HCT116 (cell line): Measurements from ENCODE around the gene EYA3. TPM values are rescaled to one million over a fixed set of nuclear protein-coding genes. Genes with fewer than 3 reads are reported as not detected.

Source experiments
- ATAC-seq: fragments of 200-7000 bp; cut with Tn5 transposase; 2 replicates; pipeline ENCODE4 v1.9.1; 2020; ENCODE audit warnings: mild to moderate bottlenecking, moderate library complexity
- BruUV-seq: library from RNA; stranded (reverse); fragments of 400-500 nt; replicated peaks from 2 replicates; lab custom pipeline; 2021; lab: Mats Ljungman, UMichigan
- CTCF ChIA-PET: fragments of 300-600 bp; sonication (Branson Sonifier 250); formaldehyde crosslinking; loops from one replicate; lab custom pipeline; 2021; ENCODE audit warnings: antibody characterized with exemption; lab: Charles Lee
- POLR2A ChIA-PET: fragments of 300-600, 350-600 bp; sonication (Branson Sonifier 250); formaldehyde crosslinking; loops from one replicate; lab custom pipeline; 2021; ENCODE audit warnings: antibody characterized with exemption; lab: Charles Lee
- RAD21 ChIA-PET, 2 experiments: fragments of 300-600 bp; sonication (Branson Sonifier 250); formaldehyde crosslinking; loops; one replicate each; lab custom pipeline; 2023; ENCODE audit warnings: low total read pairs in 2 of 2; ENCODE audit not compliant: uncharacterized antibody in 2 of 2, unreplicated experiment in 2 of 2, low non-redundant PET in 1 of 2; lab: Charles Lee
- DNase-seq: peaks from one replicate; pipeline ENCODE4 v3.0.0-alpha.2; 2010; ENCODE audit warnings: low read depth, low spot score
- H2AFZ ChIP-seq: fragments of 200-600 bp; shearing (Covaris generic), sonication (generic); 2 replicates; pipeline ENCODE4 v1.6.1; 2017; ENCODE audit warnings: low read depth, mixed run types, mixed read lengths, antibody characterized with exemption, low read length; ENCODE audit not compliant: poor library complexity, severe bottlenecking
- H3K27ac ChIP-seq: 2 replicates; pipeline ENCODE4 v1.5.1; 2012; ENCODE audit warnings: low read depth, low read length
- H3K27me3 ChIP-seq: fragments of 200-600 bp; sonication (generic); 2 replicates; pipeline ENCODE4 v1.6.1; 2016; ENCODE audit warnings: mixed run types, low read length, mixed read lengths; ENCODE audit not compliant: insufficient read depth
- H3K36me3 ChIP-seq, 2 experiments: fragments of 200-500 bp in 1 of 2; fragments of 200-600 bp in 1 of 2; sonication (Bioruptor generic) in 1 of 2; sonication (generic) in 1 of 2; 2 replicates each; pipeline versions ENCODE4 v1.5.1 to v1.6.1; 2014 to 2016; ENCODE audit warnings: low read length in 2 of 2, inconsistent platforms in 1 of 2, mixed read lengths in 1 of 2, mixed run types in 1 of 2; ENCODE audit not compliant: insufficient read depth in 2 of 2, control insufficient read depth in 1 of 2
- H3K4me1 ChIP-seq, 2 experiments: fragments of 200-600 bp in 1 of 2; sonication (generic) in 1 of 2; 2 replicates each; pipeline versions ENCODE4 v1.5.1 to v1.6.1; 2012 to 2017; ENCODE audit warnings: low read length in 2 of 2, inconsistent platforms in 1 of 2, mild to moderate bottlenecking in 1 of 2, mixed read lengths in 1 of 2, mixed run types in 1 of 2, moderate library complexity in 1 of 2; ENCODE audit not compliant: insufficient read depth in 2 of 2, control insufficient read depth in 1 of 2
- H3K4me2 ChIP-seq: fragments of 200-600 bp; sonication (generic); 2 replicates; pipeline ENCODE4 v1.6.1; 2017; ENCODE audit warnings: mixed run types, low read length, mixed read lengths
- H3K4me3 ChIP-seq, 2 experiments: fragments of 200-600 bp in 1 of 2; sonication (generic) in 1 of 2; replicated peaks in 1 of 2; 2 replicates each; pipeline ENCODE4 v1.5.1; 2011 to 2016; ENCODE audit warnings: low read length in 2 of 2, control low read depth in 1 of 2, low read depth in 1 of 2, mild to moderate bottlenecking in 1 of 2, mixed read lengths in 1 of 2, mixed run types in 1 of 2
- H3K79me2 ChIP-seq: fragments of 200-600 bp; sonication (generic); 2 replicates; pipeline ENCODE4 v1.6.1; 2017; ENCODE audit warnings: mild to moderate bottlenecking, mixed run types, low read length, moderate library complexity, mixed read lengths; ENCODE audit not compliant: insufficient read depth
- H3K9ac ChIP-seq: fragments of 200-600 bp; sonication (generic); 2 replicates; pipeline ENCODE4 v1.6.1; 2016; ENCODE audit warnings: low read length, mixed read lengths
- H3K9me2 ChIP-seq: fragments of 200-600 bp; sonication (generic), shearing (Covaris generic); 2 replicates; pipeline ENCODE4 v1.6.1; 2017; ENCODE audit warnings: mixed run types, mild to moderate bottlenecking, moderate library complexity; ENCODE audit not compliant: insufficient read depth
- H3K9me3 ChIP-seq, 2 experiments: fragments of 200-500 bp in 1 of 2; fragments of 200-600 bp in 1 of 2; sonication (Bioruptor generic) in 1 of 2; sonication (generic) in 1 of 2; 2 replicates each; pipeline ENCODE4 v1.6.1; 2014 to 2017; ENCODE audit warnings: low read length in 2 of 2, mixed read lengths in 2 of 2, inconsistent platforms in 1 of 2, low read depth in 1 of 2, mild to moderate bottlenecking in 1 of 2, mixed run types in 1 of 2, moderate library complexity in 1 of 2; ENCODE audit not compliant: control insufficient read depth in 1 of 2, insufficient read depth in 1 of 2
- H4K20me1 ChIP-seq: fragments of 200-600 bp; sonication (generic), shearing (Covaris generic); 2 replicates; pipeline ENCODE4 v1.6.1; 2017; ENCODE audit warnings: mixed run types, mild to moderate bottlenecking, moderate library complexity; ENCODE audit not compliant: insufficient read depth
- CBX3 ChIP-seq: IDR thresholded peaks from 2 replicates; pipeline ENCODE4 v1.6.1; 2012; ENCODE audit warnings: low read depth
- FOSL1 ChIP-seq: IDR thresholded peaks from 2 replicates; pipeline ENCODE4 v1.6.1; 2012; ENCODE audit warnings: low read depth
- JUND ChIP-seq: IDR thresholded peaks from 2 replicates; pipeline ENCODE4 v1.6.1; 2012
- POLR2AphosphoS5 ChIP-seq: IDR thresholded peaks from 2 replicates; pipeline ENCODE4 v1.6.1; 2011; ENCODE audit warnings: mild to moderate bottlenecking, low read depth, low read length, moderate library complexity
- RAD21 ChIP-seq: IDR thresholded peaks from 2 replicates; pipeline ENCODE4 v1.6.1; 2012; ENCODE audit warnings: low read depth, mild to moderate bottlenecking
- REST ChIP-seq: IDR thresholded peaks from 2 replicates; pipeline ENCODE4 v1.6.1; 2012; ENCODE audit warnings: low read depth
- SP1 ChIP-seq: IDR thresholded peaks from 2 replicates; pipeline ENCODE4 v1.6.1; 2012; ENCODE audit warnings: low read depth
- TCF7L2 ChIP-seq: IDR thresholded peaks from 2 replicates; pipeline ENCODE4 v1.7.0; 2011; ENCODE audit warnings: borderline replicate concordance, inconsistent platforms; ENCODE audit not compliant: insufficient read depth, insufficient read length; ENCODE audit errors: extremely low read depth
- intact Hi-C: fragments of 100-400 bp; cut with micrococcal nuclease; formaldehyde crosslinking; loops from 2 replicates; pipeline ENCODE4 v1.10.0; 2022
- total RNA-seq: library from RNA; stranded (reverse); gene quantifications from one replicate; pipeline ENCODE4 v1.2.1, GENCODE V29; 2021; ENCODE audit not compliant: unreplicated experiment

Gene EYA3
- total RNA-seq, 1 experiment from 2014 or later = 25.9 TPM

DNA sequence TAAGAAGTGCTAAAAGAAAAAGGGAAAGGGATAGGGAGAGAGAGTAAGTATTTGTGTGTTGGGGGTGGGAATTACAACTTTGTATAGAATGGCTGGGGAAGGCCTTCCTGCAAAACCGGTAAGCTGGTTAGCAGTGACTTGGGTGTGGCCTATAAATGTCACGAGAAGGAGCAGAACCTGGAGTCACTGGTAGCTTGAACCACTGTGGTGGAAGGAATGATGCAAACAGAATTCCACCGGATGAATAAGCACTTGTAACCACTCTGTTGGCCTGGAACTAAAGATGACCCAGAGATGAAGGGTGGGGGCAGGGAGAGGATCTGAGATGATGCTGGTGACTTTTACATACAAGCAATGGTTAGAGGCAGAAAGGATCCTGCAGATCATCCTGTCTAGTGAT, 119.7 kb downstream of the EYA3 start:
- peaks cover 0 to 5% of the 10 kb centered on the region in 2 experiments; a peak in 1 of 4 replicates for H3K36me3 ChIP-seq
- POLR2A ChIA-PET = interaction anchor here (1.0 kb wide), 1 partner anchor 9 kb away, joined by 3 read pairs; the partner anchor contains the start of gene XKR8
- RAD21 ChIA-PET = no interaction called here

More for the DNA sequence above, 119.7 kb downstream of the EYA3 start:
- peak overlapping the region; percentile 58 for H3K4me2 ChIP-seq
- H2AFZ ChIP-seq = no peak overlapping the region
- no peaks in the 10 kb centered on the region for H3K27me3 ChIP-seq
- H3K79me2 ChIP-seq = no peaks in the 10 kb centered on the region
- no peak overlapping the region; the same call in 1 of the 2 replicates for H3K27ac ChIP-seq
- DNase-seq = peak; percentile 75
- TF ChIP-seq POLR2AphosphoS5 = peak; percentile 56; the same call in 1 of the 2 replicates
- TF ChIP-seq RAD21 = peak; percentile 7; the same call in 1 of the 2 replicates
- TF ChIP-seq TCF7L2 = no peak
- peak; percentile 64 for TF ChIP-seq FOSL1
- TF ChIP-seq SP1 = peak; percentile 82
- no peak for TF ChIP-seq REST
- peak; percentile 74; the same call in 1 of the 2 replicates for TF ChIP-seq JUND
- TF ChIP-seq CBX3 = peak; percentile 36; the same call in 1 of the 2 replicates
- no peak overlapping the region for H3K4me3 ChIP-seq
- intact Hi-C loops = no loop called here
- H3K9me2 ChIP-seq = no peaks in the 10 kb centered on the region
- peaks cover 26 to 41% of the 10 kb centered on the region in 2 experiments for H3K4me1 ChIP-seq
- H4K20me1 ChIP-seq = no peaks in the 10 kb centered on the region
- ATAC-seq = peak; percentile 67
- no TSS peak for BruUV-seq
- CTCF ChIA-PET = interaction anchor here (1.1 kb wide), 1 partner anchor 9 kb away, joined by 4 read pairs; the partner anchor contains the start of gene XKR8
- no peaks in the 10 kb centered on the region for H3K9me3 ChIP-seq
- peak overlapping the region; percentile 30 for H3K9ac ChIP-seq
